Peyer's patch (tissue), 4 donors: ENCODE measurements around the gene CNTNAP2.

Experiments used
- CTCF ChIP-seq, 6 experiments: fragments of 450-650 bp in 4 of 6; fragments of 200-600 bp in 2 of 6; sonication (generic) in 1 of 6; IDR thresholded peaks; one replicate each; pipeline ENCODE4 v1.5.1; 2017 to 2019; ENCODE audit warnings: antibody characterized with exemption in 6 of 6, mild to moderate bottlenecking in 3 of 6, moderate library complexity in 1 of 6
- POLR2A ChIP-seq, 2 donors: fragments of 450-650 bp; IDR thresholded peaks; one replicate each; pipeline ENCODE4 v1.5.1; 2017; ENCODE audit warnings: antibody characterized with exemption in 2 of 2, mild to moderate bottlenecking in 2 of 2, moderate library complexity in 2 of 2

- TF ChIP-seq CTCF (IDR thresholded peaks at IDR 0.05): no peak
- no peak for TF ChIP-seq POLR2A (IDR thresholded peaks at IDR 0.05)
Observed at GRCh38 chr7:148155826-148156225, 2039.2 kb downstream of the CNTNAP2 start.
